Activated naive CD8-positive, alpha-beta T cell treated with anti-CD3 and anti-CD28 coated beads, Interleukin-2, amount 10 ng/mL, durations not matched to agents 7 days and 5 days (primary cell): ENCODE measurements around the gene VPS35L. TPM values are rescaled to one million over a fixed set of nuclear protein-coding genes. Genes with fewer than 3 reads are reported as not detected.

ENCODE experiments used
- ATAC-seq: fragments of 150-1000 bp; cut with Tn5 transposase; one replicate; pipeline ENCODE4 v1.10.0; 2021; ENCODE audit warnings: low read depth, moderate library complexity
- POLR2A ChIA-PET: fragments of 350-600 bp; sonication (Branson Sonifier 250); formaldehyde crosslinking; loops from one replicate; lab custom pipeline; 2021; ENCODE audit warnings: antibody characterized with exemption; lab: Charles Lee
- DNase-seq: peaks from one replicate; pipeline ENCODE4 v3.0.0; 2021
- H3K27ac Mint-ChIP-seq: one replicate; pipeline ENCODE4 v1.8.0; 2022; ENCODE audit warnings: mild to moderate bottlenecking, mixed read lengths
- H3K27me3 Mint-ChIP-seq: one replicate; pipeline ENCODE4 v1.8.0; 2022; ENCODE audit warnings: mild to moderate bottlenecking, moderate library complexity, mixed read lengths
- H3K36me3 Mint-ChIP-seq: one replicate; pipeline ENCODE4 v1.8.0; 2021; ENCODE audit warnings: mild to moderate bottlenecking, mixed read lengths
- H3K4me1 Mint-ChIP-seq: one replicate; pipeline ENCODE4 v1.8.0; 2021; ENCODE audit warnings: mixed read lengths
- H3K4me3 Mint-ChIP-seq: one replicate; pipeline ENCODE4 v1.8.0; 2022; ENCODE audit warnings: mild to moderate bottlenecking, moderate library complexity, mixed read lengths
- H3K9me3 Mint-ChIP-seq: one replicate; pipeline ENCODE4 v1.8.0; 2021; ENCODE audit warnings: mixed read lengths
- total RNA-seq, 2 experiments: library from RNA; stranded (reverse); gene quantifications; one replicate each; pipeline ENCODE4 v1.2.3, GENCODE V29; 2021

VPS35L gene
- total RNA-seq, 2 experiments from 2014 or later: 50.2 to 55.6 TPM

GRCh38 chr16:19699472-19699871 lies 144.0 kb downstream of the VPS35L start:
- Mint-ChIP-seq H3K27me3 (no peaks in the 10 kb centered on the region), H3K27ac (no peak overlapping the region), H3K4me3 (no peak overlapping the region), H3K36me3 (peaks cover 33% of the 10 kb centered on the region), H3K4me1 (peaks cover 14% of the 10 kb centered on the region), H3K9me3 (no peaks in the 10 kb centered on the region)
- DNase-seq: no peak
- no peak for ATAC-seq
- POLR2A ChIA-PET: no interaction called here

- Mint-ChIP-seq H3K36me3 (peaks cover 40% of the 10 kb centered on the region), H3K4me1 (peaks cover 14% of the 10 kb centered on the region), H3K27ac (no peak overlapping the region), H3K4me3 (no peak overlapping the region), H3K27me3 (no peaks in the 10 kb centered on the region), H3K9me3 (no peaks in the 10 kb centered on the region)
- DNase-seq (no peak), ATAC-seq (no peak)
- POLR2A ChIA-PET: no interaction called here
Measured at GRCh38 chr16:19700319-19700781, 144.8 kb downstream of the VPS35L start.

- H3K4me3 Mint-ChIP-seq: no peak overlapping the region
- no peak for DNase-seq
- no peaks in the 10 kb centered on the region for H3K27me3 Mint-ChIP-seq
- H3K36me3 Mint-ChIP-seq: peaks cover 42% of the 10 kb centered on the region
- no peak for ATAC-seq
- no peaks in the 10 kb centered on the region for H3K9me3 Mint-ChIP-seq
- no peak overlapping the region for H3K27ac Mint-ChIP-seq
- peaks cover 13% of the 10 kb centered on the region for H3K4me1 Mint-ChIP-seq
- POLR2A ChIA-PET: interaction anchor here (0.6 kb wide), 1 partner anchor 77 kb away, joined by 5 read pairs; no protein-coding TSS in a partner anchor
Measured at GRCh38 chr16:19701091-19701490, 145.6 kb downstream of the VPS35L start.

- ATAC-seq (no peak), DNase-seq (no peak)
- Mint-ChIP-seq H3K27ac (no peak overlapping the region), H3K27me3 (no peaks in the 10 kb centered on the region), H3K9me3 (no peaks in the 10 kb centered on the region), H3K4me1 (peaks cover 2% of the 10 kb centered on the region), H3K36me3 (peaks cover 35% of the 10 kb centered on the region), H3K4me3 (no peak overlapping the region)
- POLR2A ChIA-PET: no interaction called here
Measured at GRCh38 chr16:19703172-19703889, 147.8 kb downstream of the VPS35L start.

- POLR2A ChIA-PET: no interaction called here
- Mint-ChIP-seq H3K27me3 (no peaks in the 10 kb centered on the region), H3K9me3 (no peaks in the 10 kb centered on the region), H3K36me3 (peaks cover 30% of the 10 kb centered on the region), H3K27ac (no peak overlapping the region), H3K4me3 (no peak overlapping the region), H3K4me1 (no peaks in the 10 kb centered on the region)
- ATAC-seq (no peak), DNase-seq (no peak)
Measured at GRCh38 chr16:19704321-19705145, 149.0 kb downstream of the VPS35L start.

GRCh38 chr16:19705146-19705501 lies 149.6 kb downstream of the VPS35L start:
- H3K9me3 Mint-ChIP-seq: no peaks in the 10 kb centered on the region
- POLR2A ChIA-PET: interaction anchor here (0.6 kb wide), 1 partner anchor 42 kb away, joined by 4 read pairs; no protein-coding TSS in a partner anchor
- no peaks in the 10 kb centered on the region for H3K4me1 Mint-ChIP-seq
- H3K27me3 Mint-ChIP-seq: no peaks in the 10 kb centered on the region
- DNase-seq (no peak), ATAC-seq (no peak)
- H3K27ac Mint-ChIP-seq: peak overlapping the region; percentile 48
- no peak overlapping the region for H3K4me3 Mint-ChIP-seq
- peaks cover 29% of the 10 kb centered on the region for H3K36me3 Mint-ChIP-seq

GRCh38 chr16:19705843-19706242 lies 150.3 kb downstream of the VPS35L start:
- no peak for DNase-seq
- no peaks in the 10 kb centered on the region for H3K27me3 Mint-ChIP-seq
- POLR2A ChIA-PET: interaction anchor here (1.3 kb wide), 1 partner anchor 10 kb away, joined by 3 read pairs; no protein-coding TSS in a partner anchor
- peak overlapping the region; percentile 34 for H3K27ac Mint-ChIP-seq
- peaks cover 27% of the 10 kb centered on the region for H3K36me3 Mint-ChIP-seq
- no peaks in the 10 kb centered on the region for H3K4me1 Mint-ChIP-seq
- ATAC-seq: no peak
- no peaks in the 10 kb centered on the region for H3K9me3 Mint-ChIP-seq
- H3K4me3 Mint-ChIP-seq: no peak overlapping the region

GRCh38 chr16:19706846-19707245 lies 151.3 kb downstream of the VPS35L start:
- H3K27me3 Mint-ChIP-seq: no peaks in the 10 kb centered on the region
- no peaks in the 10 kb centered on the region for H3K4me1 Mint-ChIP-seq
- no peaks in the 10 kb centered on the region for H3K9me3 Mint-ChIP-seq
- POLR2A ChIA-PET: interaction anchor here (1.3 kb wide), 1 partner anchor 11 kb away, joined by 3 read pairs; no protein-coding TSS in a partner anchor
- DNase-seq (no peak), ATAC-seq (no peak)
- H3K36me3 Mint-ChIP-seq: peaks cover 25% of the 10 kb centered on the region
- no peak overlapping the region for H3K4me3 Mint-ChIP-seq
- no peak overlapping the region for H3K27ac Mint-ChIP-seq

- DNase-seq (no peak), ATAC-seq (no peak)
- POLR2A ChIA-PET: no interaction called here
- Mint-ChIP-seq H3K4me1 (no peaks in the 10 kb centered on the region), H3K36me3 (peaks cover 21% of the 10 kb centered on the region), H3K9me3 (no peaks in the 10 kb centered on the region), H3K27me3 (no peaks in the 10 kb centered on the region), H3K27ac (no peak overlapping the region), H3K4me3 (no peak overlapping the region)
Measured at GRCh38 chr16:19707569-19708295, 152.2 kb downstream of the VPS35L start.

GRCh38 chr16:19708296-19709205 lies 153.0 kb downstream of the VPS35L start:
- DNase-seq (no peak), ATAC-seq (no peak)
- Mint-ChIP-seq H3K4me1 (no peaks in the 10 kb centered on the region), H3K27me3 (no peaks in the 10 kb centered on the region), H3K9me3 (no peaks in the 10 kb centered on the region), H3K4me3 (no peak overlapping the region), H3K27ac (no peak overlapping the region), H3K36me3 (peaks cover 17% of the 10 kb centered on the region)
- POLR2A ChIA-PET: no interaction called here

GRCh38 chr16:19709381-19710136 lies 154.1 kb downstream of the VPS35L start:
- POLR2A ChIA-PET: no interaction called here
- DNase-seq: no peak

More at GRCh38 chr16:19709381-19710136, 154.1 kb downstream of the VPS35L start:
- H3K36me3 Mint-ChIP-seq: peaks cover 14% of the 10 kb centered on the region
- no peak overlapping the region for H3K27ac Mint-ChIP-seq
- no peaks in the 10 kb centered on the region for H3K27me3 Mint-ChIP-seq
- ATAC-seq: no peak
- no peaks in the 10 kb centered on the region for H3K9me3 Mint-ChIP-seq
- no peaks in the 10 kb centered on the region for H3K4me1 Mint-ChIP-seq
- H3K4me3 Mint-ChIP-seq: no peak overlapping the region
